ENCODE data around the gene GPR83.

DNA sequence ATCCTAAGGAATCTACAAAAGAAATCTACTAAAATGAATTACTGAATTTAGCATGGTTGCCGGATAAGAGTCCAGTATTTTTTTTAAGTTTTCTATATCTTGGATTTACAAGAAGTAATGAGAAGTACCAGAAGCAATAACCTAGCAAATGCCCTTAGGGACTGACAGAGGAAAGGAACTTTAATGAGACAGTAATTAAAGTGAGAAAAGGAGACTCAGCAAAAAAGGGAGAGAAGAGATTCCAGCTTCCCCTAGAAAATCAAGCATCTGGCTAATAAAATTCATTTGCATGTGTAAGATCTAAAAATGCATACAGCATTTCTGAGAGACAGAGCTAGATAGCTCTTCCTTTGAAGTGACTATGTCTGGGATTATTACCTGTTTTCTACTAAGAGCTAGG, 57.7 kb downstream of the GPR83 start:
- TF ChIP-seq, protein P1, sequence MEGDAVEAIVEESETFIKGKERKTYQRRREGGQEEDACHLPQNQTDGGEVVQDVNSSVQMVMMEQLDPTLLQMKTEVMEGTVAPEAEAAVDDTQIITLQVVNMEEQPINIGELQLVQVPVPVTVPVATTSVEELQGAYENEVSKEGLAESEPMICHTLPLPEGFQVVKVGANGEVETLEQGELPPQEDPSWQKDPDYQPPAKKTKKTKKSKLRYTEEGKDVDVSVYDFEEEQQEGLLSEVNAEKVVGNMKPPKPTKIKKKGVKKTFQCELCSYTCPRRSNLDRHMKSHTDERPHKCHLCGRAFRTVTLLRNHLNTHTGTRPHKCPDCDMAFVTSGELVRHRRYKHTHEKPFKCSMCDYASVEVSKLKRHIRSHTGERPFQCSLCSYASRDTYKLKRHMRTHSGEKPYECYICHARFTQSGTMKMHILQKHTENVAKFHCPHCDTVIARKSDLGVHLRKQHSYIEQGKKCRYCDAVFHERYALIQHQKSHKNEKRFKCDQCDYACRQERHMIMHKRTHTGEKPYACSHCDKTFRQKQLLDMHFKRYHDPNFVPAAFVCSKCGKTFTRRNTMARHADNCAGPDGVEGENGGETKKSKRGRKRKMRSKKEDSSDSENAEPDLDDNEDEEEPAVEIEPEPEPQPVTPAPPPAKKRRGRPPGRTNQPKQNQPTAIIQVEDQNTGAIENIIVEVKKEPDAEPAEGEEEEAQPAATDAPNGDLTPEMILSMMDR (IDR thresholded peaks at IDR 0.05; ENCODE audit: poor library complexity), result no peak
- TF ChIP-seq EZH2phosphoT487 (IDR thresholded peaks at IDR 0.05; ENCODE audit: low read depth, severe bottlenecking, unreplicated experiment), result no peak

Data from hepatocyte (in vitro differentiated cells).